ENCODE results near the gene GULP1. TPM values are rescaled to one million over a fixed set of nuclear protein-coding genes. Genes with fewer than 3 reads are reported as not detected.

Gene GULP1
- total RNA-seq, 4 donors from 2014 or later = 6.4 to 44.1 (median 25.4) TPM

- TF ChIP-seq EP300 (IDR thresholded peaks at IDR 0.05; ENCODE audit: low read depth) = no peak
- TF ChIP-seq POLR2AphosphoS5 (IDR thresholded peaks at IDR 0.05) = no peak
- TF ChIP-seq, protein P1, sequence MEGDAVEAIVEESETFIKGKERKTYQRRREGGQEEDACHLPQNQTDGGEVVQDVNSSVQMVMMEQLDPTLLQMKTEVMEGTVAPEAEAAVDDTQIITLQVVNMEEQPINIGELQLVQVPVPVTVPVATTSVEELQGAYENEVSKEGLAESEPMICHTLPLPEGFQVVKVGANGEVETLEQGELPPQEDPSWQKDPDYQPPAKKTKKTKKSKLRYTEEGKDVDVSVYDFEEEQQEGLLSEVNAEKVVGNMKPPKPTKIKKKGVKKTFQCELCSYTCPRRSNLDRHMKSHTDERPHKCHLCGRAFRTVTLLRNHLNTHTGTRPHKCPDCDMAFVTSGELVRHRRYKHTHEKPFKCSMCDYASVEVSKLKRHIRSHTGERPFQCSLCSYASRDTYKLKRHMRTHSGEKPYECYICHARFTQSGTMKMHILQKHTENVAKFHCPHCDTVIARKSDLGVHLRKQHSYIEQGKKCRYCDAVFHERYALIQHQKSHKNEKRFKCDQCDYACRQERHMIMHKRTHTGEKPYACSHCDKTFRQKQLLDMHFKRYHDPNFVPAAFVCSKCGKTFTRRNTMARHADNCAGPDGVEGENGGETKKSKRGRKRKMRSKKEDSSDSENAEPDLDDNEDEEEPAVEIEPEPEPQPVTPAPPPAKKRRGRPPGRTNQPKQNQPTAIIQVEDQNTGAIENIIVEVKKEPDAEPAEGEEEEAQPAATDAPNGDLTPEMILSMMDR (IDR thresholded peaks at IDR 0.05) = no peak
- TF ChIP-seq POLR2A (IDR thresholded peaks at IDR 0.05) = no peak
- no peaks in the 10 kb centered on the region for H3K4me1 ChIP-seq
- no peaks in the 10 kb centered on the region for H3K36me3 ChIP-seq
These were observed 104.4 kb downstream of the GULP1 start for GRCh38 chr2:188395903-188396689.

DNA sequence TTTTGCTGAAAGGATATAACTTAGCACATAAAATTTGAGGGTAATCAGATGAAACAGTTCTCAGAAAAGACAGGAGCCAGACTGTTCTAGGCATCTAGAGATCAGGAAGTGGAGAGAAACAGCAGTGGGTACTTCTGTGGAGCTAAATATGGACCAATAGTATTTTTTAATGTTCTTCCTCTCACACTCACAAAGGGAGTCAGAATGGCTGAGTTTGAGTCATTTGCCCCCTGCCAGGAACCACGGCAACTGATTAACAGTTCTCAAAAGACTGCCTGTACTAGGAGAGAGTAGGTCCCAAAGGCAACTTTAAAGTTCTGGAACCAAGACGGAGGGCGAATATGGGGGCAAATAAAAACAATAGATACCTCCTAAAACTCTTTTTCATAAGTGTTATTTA lies 107.5 kb downstream of the GULP1 start:
- in situ Hi-C loops (cut with MboI; ENCODE audit: low pct_ligation_motif_present in 1 of 4, low pct_unique_long_range_greater_than_20kb in 1 of 4, low sequenced_read_pairs in 3 of 4) (no loop called here), intact Hi-C loops (cut with DNase I; ENCODE audit: low total_unique reads) (no loop called here)
- 75 to 87% methylated on average over 3 of the region's 3 CpGs for WGBS, 2 donors (ENCODE audit: low coverage in 1 of 2)
- Histone ChIP-seq H3K27ac (no peak overlapping the region), H3K9me3 (no peaks in the 10 kb centered on the region), H3K27me3 (no peaks in the 10 kb centered on the region), H3K36me3 (no peaks in the 10 kb centered on the region), H3K4me1 (no peaks in the 10 kb centered on the region), H3K4me3 (no peak overlapping the region)
- no peak for DNase-seq
- TF ChIP-seq POLR2A (IDR thresholded peaks at IDR 0.05) (no peak), POLR2AphosphoS5 (IDR thresholded peaks at IDR 0.05) (no peak), EP300 (IDR thresholded peaks at IDR 0.05; ENCODE audit: low read depth) (no peak)
- TF ChIP-seq, protein P1 (IDR thresholded peaks at IDR 0.05) = no peak

More at GRCh38 chr2:188395903-188396689, 104.4 kb downstream of the GULP1 start:
- Histone ChIP-seq H3K27me3 (no peaks in the 10 kb centered on the region), H3K27ac (no peak overlapping the region), H3K4me3 (no peak overlapping the region), H3K9me3 (peaks cover 0 to 5% of the 10 kb centered on the region in 2 donors)
- DNase-seq = no peak
- in situ Hi-C loops (cut with MboI; ENCODE audit: low pct_ligation_motif_present in 1 of 4, low pct_unique_long_range_greater_than_20kb in 1 of 4, low sequenced_read_pairs in 3 of 4) = no loop called here
- 88% methylated on average over 10 of the region's 10 CpGs; no CpG with 5 or more reads in 1 of the 2 donors for WGBS, 2 donors (ENCODE audit: low coverage in 1 of 2)
- intact Hi-C loops (cut with DNase I; ENCODE audit: low total_unique reads) = no loop called here

- TF ChIP-seq POLR2A (IDR thresholded peaks at IDR 0.05) = no peak
- TF ChIP-seq EP300 (IDR thresholded peaks at IDR 0.05; ENCODE audit: low read depth) = no peak
- no peak for TF ChIP-seq POLR2AphosphoS5 (IDR thresholded peaks at IDR 0.05)
- TF ChIP-seq, protein P1 (IDR thresholded peaks at IDR 0.05) = no peak
- intact Hi-C loops (cut with DNase I; ENCODE audit: low total_unique reads) (no loop called here), in situ Hi-C loops (cut with MboI; ENCODE audit: low pct_ligation_motif_present in 1 of 4, low pct_unique_long_range_greater_than_20kb in 1 of 4, low sequenced_read_pairs in 3 of 4) (no loop called here)
These were observed 112.0 kb downstream of the GULP1 start for GRCh38 chr2:188403676-188404075.

GRCh38 chr2:188404341-188405004 lies 112.8 kb downstream of the GULP1 start:
- no peak overlapping the region for H3K4me3 ChIP-seq
- intact Hi-C loops (cut with DNase I; ENCODE audit: low total_unique reads) = no loop called here
- DNase-seq = no peak
- H3K27ac ChIP-seq = no peak overlapping the region
- H3K27me3 ChIP-seq = no peaks in the 10 kb centered on the region
- 70% methylated on average over 4 of the region's 5 CpGs; no CpG with 5 or more reads in 1 of the 2 donors for WGBS, 2 donors (ENCODE audit: low coverage in 1 of 2)
- H3K4me1 ChIP-seq = no peaks in the 10 kb centered on the region
- H3K9me3 ChIP-seq = peaks cover 0 to 6% of the 10 kb centered on the region in 2 donors
- H3K36me3 ChIP-seq = no peaks in the 10 kb centered on the region
- TF ChIP-seq EP300 (IDR thresholded peaks at IDR 0.05; ENCODE audit: low read depth) (no peak), POLR2AphosphoS5 (IDR thresholded peaks at IDR 0.05) (no peak), POLR2A (IDR thresholded peaks at IDR 0.05) (no peak)
- TF ChIP-seq, protein P1 (IDR thresholded peaks at IDR 0.05) = no peak
- in situ Hi-C loops (cut with MboI; ENCODE audit: low pct_ligation_motif_present in 1 of 4, low pct_unique_long_range_greater_than_20kb in 1 of 4, low sequenced_read_pairs in 3 of 4) = no loop called here

More at GRCh38 chr2:188403676-188404075, 112.0 kb downstream of the GULP1 start:
- no peak for DNase-seq
- Histone ChIP-seq H3K36me3 (no peaks in the 10 kb centered on the region), H3K27me3 (no peaks in the 10 kb centered on the region), H3K4me1 (no peaks in the 10 kb centered on the region), H3K4me3 (no peak overlapping the region), H3K9me3 (peaks cover 0 to 6% of the 10 kb centered on the region in 2 donors), H3K27ac (no peak overlapping the region)
